Measurements from ENCODE around the gene PDSS2.

PDSS2 gene

GRCh38 chr6:107401573-107401972 lies 57.8 kb downstream of the PDSS2 start:
- Histone ChIP-seq H3K79me2 (ENCODE audit: insufficient read depth, low read length) (peaks cover 11% of the 10 kb centered on the region; the same call in 1 of the 2 replicates), H4K20me1 (ENCODE audit: insufficient read depth, low read length, poor library complexity, severe bottlenecking) (no peaks in the 10 kb centered on the region), H3F3A (ENCODE audit: low read depth) (no peaks in the 10 kb centered on the region), H3K27me3 (ENCODE audit: insufficient read depth, low read length, poor library complexity, severe bottlenecking) (no peaks in the 10 kb centered on the region), H3K9me2 (replicated peaks; ENCODE audit: low read depth, low read length) (no peaks in the 10 kb centered on the region), H3K4me2 (ENCODE audit: low read depth, low read length, poor library complexity, severe bottlenecking) (no peak overlapping the region), H3K4me1 (ENCODE audit: insufficient read depth, low read length, poor library complexity, severe bottlenecking) (no peaks in the 10 kb centered on the region), H3K9ac (ENCODE audit: low read depth, low read length, poor library complexity, severe bottlenecking) (no peak overlapping the region), H2AFZ (ENCODE audit: low read length) (no peak overlapping the region), H3K9me3 (ENCODE audit: insufficient read depth, low read depth, low read length) (peaks cover 32% of the 10 kb centered on the region; the same call in 1 of the 2 replicates), H3K4me3 (ENCODE audit: low read length, poor library complexity, severe bottlenecking) (no peak overlapping the region), H3K36me3 (ENCODE audit: insufficient read depth, low read length) (peaks cover 12% of the 10 kb centered on the region; the same call in 1 of the 2 replicates)
- TF ChIP-seq EZH2phosphoT487 (IDR thresholded peaks at IDR 0.05; ENCODE audit: borderline replicate concordance) (no peak), CTCF (conservative IDR thresholded peaks at IDR 0.05; ENCODE audit: low read length) (no peak)

GRCh38 chr6:107400616-107401147 lies 58.7 kb downstream of the PDSS2 start:
- Histone ChIP-seq H3F3A (ENCODE audit: low read depth) (no peaks in the 10 kb centered on the region), H3K9me2 (replicated peaks; ENCODE audit: low read depth, low read length) (no peaks in the 10 kb centered on the region), H3K36me3 (ENCODE audit: insufficient read depth, low read length) (peaks cover 12% of the 10 kb centered on the region; the same call in 1 of the 2 replicates), H3K4me1 (ENCODE audit: insufficient read depth, low read length, poor library complexity, severe bottlenecking) (no peaks in the 10 kb centered on the region), H3K4me3 (ENCODE audit: low read length, poor library complexity, severe bottlenecking) (no peak overlapping the region), H4K20me1 (ENCODE audit: insufficient read depth, low read length, poor library complexity, severe bottlenecking) (no peaks in the 10 kb centered on the region), H3K79me2 (ENCODE audit: insufficient read depth, low read length) (peaks cover 11% of the 10 kb centered on the region; the same call in 1 of the 2 replicates), H3K9ac (ENCODE audit: low read depth, low read length, poor library complexity, severe bottlenecking) (no peak overlapping the region), H3K27me3 (ENCODE audit: insufficient read depth, low read length, poor library complexity, severe bottlenecking) (no peaks in the 10 kb centered on the region), H3K4me2 (ENCODE audit: low read depth, low read length, poor library complexity, severe bottlenecking) (no peak overlapping the region), H3K9me3 (ENCODE audit: insufficient read depth, low read depth, low read length) (peaks cover 32% of the 10 kb centered on the region; the same call in 1 of the 2 replicates), H2AFZ (ENCODE audit: low read length) (no peak overlapping the region)
- TF ChIP-seq EZH2phosphoT487 (IDR thresholded peaks at IDR 0.05; ENCODE audit: borderline replicate concordance): no peak
- no peak for TF ChIP-seq CTCF (conservative IDR thresholded peaks at IDR 0.05; ENCODE audit: low read length)

GRCh38 chr6:107399935-107400334 lies 59.4 kb downstream of the PDSS2 start:
- Histone ChIP-seq H3F3A (ENCODE audit: low read depth) (no peaks in the 10 kb centered on the region), H3K9me2 (replicated peaks; ENCODE audit: low read depth, low read length) (no peaks in the 10 kb centered on the region), H3K9ac (ENCODE audit: low read depth, low read length, poor library complexity, severe bottlenecking) (no peak overlapping the region), H3K36me3 (ENCODE audit: insufficient read depth, low read length) (peaks cover 12% of the 10 kb centered on the region; the same call in 1 of the 2 replicates), H3K27me3 (ENCODE audit: insufficient read depth, low read length, poor library complexity, severe bottlenecking) (no peaks in the 10 kb centered on the region), H3K4me2 (ENCODE audit: low read depth, low read length, poor library complexity, severe bottlenecking) (no peak overlapping the region), H3K4me1 (ENCODE audit: insufficient read depth, low read length, poor library complexity, severe bottlenecking) (no peaks in the 10 kb centered on the region), H3K9me3 (ENCODE audit: insufficient read depth, low read depth, low read length) (peaks cover 28% of the 10 kb centered on the region; the same call in 1 of the 2 replicates), H3K79me2 (ENCODE audit: insufficient read depth, low read length) (peaks cover 11% of the 10 kb centered on the region; the same call in 1 of the 2 replicates), H2AFZ (ENCODE audit: low read length) (no peak overlapping the region), H4K20me1 (ENCODE audit: insufficient read depth, low read length, poor library complexity, severe bottlenecking) (no peaks in the 10 kb centered on the region), H3K4me3 (ENCODE audit: low read length, poor library complexity, severe bottlenecking) (no peak overlapping the region)
- TF ChIP-seq CTCF (conservative IDR thresholded peaks at IDR 0.05; ENCODE audit: low read length) (no peak), EZH2phosphoT487 (IDR thresholded peaks at IDR 0.05; ENCODE audit: borderline replicate concordance) (no peak)
